ENCODE measurements around the gene PRADC1.
A peak's percentile ranks its signal among the peaks of the same experiment; 100 is the strongest.

Gene PRADC1

GRCh38 chr2:73238149-73238548, 5.1 kb upstream of the PRADC1 start:
- no peak for TF ChIP-seq CTCF (IDR thresholded peaks at IDR 0.05; ENCODE audit: insufficient read depth, low read length, missing control alignments)
- DNase-seq (ENCODE audit: low read depth, low spot score): no peak
- ChIA-PET POLR2A (interaction anchor here (0.8 kb wide), 1 partner anchor 9 kb away, joined by 3 read pairs; no protein-coding TSS in a partner anchor), CTCF (interaction anchor here (0.7 to 2.0 kb wide), 3 partner anchors 12 to 345 kb away, joined by 3 to 8 read pairs (median 3); no protein-coding TSS in a partner anchor)
- H3K4me3 ChIP-seq (ENCODE audit: low read depth, low read length): no peak overlapping the region

- ChIA-PET POLR2A (no interaction called here), CTCF (interaction anchor here (2.0 kb wide), 1 partner anchor 25 kb away, joined by 8 read pairs; no protein-coding TSS in a partner anchor)
- DNase-seq (ENCODE audit: low read depth, low spot score): no peak
- TF ChIP-seq CTCF (IDR thresholded peaks at IDR 0.05; ENCODE audit: insufficient read depth, low read length, missing control alignments): no peak
- no peak overlapping the region for H3K4me3 ChIP-seq (ENCODE audit: low read depth, low read length)
Observed at GRCh38 chr2:73237168-73237567, 4.1 kb upstream of the PRADC1 start.

GRCh38 chr2:73235315-73236028, 2.4 kb upstream of the PRADC1 start:
- DNase-seq (ENCODE audit: low read depth, low spot score): no peak
- POLR2A ChIA-PET: no interaction called here
- no peak for TF ChIP-seq CTCF (IDR thresholded peaks at IDR 0.05; ENCODE audit: insufficient read depth, low read length, missing control alignments)
- CTCF ChIA-PET: interaction anchor here (0.8 to 4.8 kb wide), 4 partner anchors 9 to 342 kb away, joined by 3 to 35 read pairs (median 12); partner anchors contain the start of gene SMYD5
- H3K4me3 ChIP-seq (ENCODE audit: low read depth, low read length): peak overlapping the region; percentile 93

GRCh38 chr2:73233932-73234832, 1.1 kb upstream of the PRADC1 start, which contains the start of gene CCT7:
Gene CCT7, plus strand, starts transcription at chr2:73234308. Its CDS starts 71 bp downstream, at chr2:73234379.
- peak within 1 kb of the TSS; percentile 93 for H3K4me3 ChIP-seq (ENCODE audit: low read depth, low read length)
- no peak for DNase-seq (ENCODE audit: low read depth, low spot score)
- no peak for TF ChIP-seq CTCF (IDR thresholded peaks at IDR 0.05; ENCODE audit: insufficient read depth, low read length, missing control alignments)
- ChIA-PET POLR2A (interaction anchor here (0.7 to 1.5 kb wide), 14 partner anchors 11 to 944 kb away, joined by 3 to 8 read pairs (median 4); partner anchors contain the start of gene MOB1A), CTCF (interaction anchor here (0.6 to 4.8 kb wide), 4 partner anchors 11 to 203 kb away, joined by 3 to 35 read pairs (median 12); partner anchors contain the start of gene SMYD5)

GRCh38 chr2:73232403-73233153, 461 bp downstream of the PRADC1 start:
- no peak for TF ChIP-seq CTCF (IDR thresholded peaks at IDR 0.05; ENCODE audit: insufficient read depth, low read length, missing control alignments)
- CTCF ChIA-PET: interaction anchor here (0.7 to 4.8 kb wide), 6 partner anchors 13 to 340 kb away, joined by 3 to 35 read pairs (median 4); partner anchors contain the start of gene SMYD5
- no peak for DNase-seq (ENCODE audit: low read depth, low spot score)
- peak overlapping the region; percentile 77 for H3K4me3 ChIP-seq (ENCODE audit: low read depth, low read length)
- POLR2A ChIA-PET: interaction anchor here (1.3 to 1.5 kb wide), 2 partner anchors 14 to 18 kb away, joined by 4 to 5 read pairs; no protein-coding TSS in a partner anchor

Data from AG04449 (cell line).